HEK293 (cell line): ENCODE data around the gene CCBE1.
A peak's percentile ranks its signal among the peaks of the same experiment; 100 is the strongest.

ENCODE experiments used
- CTCF ChIA-PET: fragments of 350-600 bp; formaldehyde crosslinking; extraction: SDS; loops from one replicate; lab custom pipeline; 2021; ENCODE audit warnings: antibody characterized with exemption; lab: Yijun Ruan, JAX
- POLR2A ChIA-PET: fragments of 300-600 bp; formaldehyde crosslinking; extraction: SDS; loops from one replicate; lab custom pipeline; 2020; ENCODE audit warnings: antibody characterized with exemption, inconsistent platforms; lab: Yijun Ruan, JAX
- H3K27ac ChIP-seq: fragments of 200-500 bp; sonication (Bioruptor generic); 2 replicates; pipeline ENCODE4 v1.5.1; 2014; ENCODE audit warnings: low read depth, low read length, control low read depth, inconsistent platforms; ENCODE audit errors: extremely low read depth
- H3K36me3 ChIP-seq, 2 experiments: fragments of 200-500 bp in 1 of 2; sonication (Bioruptor generic) in 1 of 2; 1 replicate in 1 of 2; 2 replicates in 1 of 2; pipeline ENCODE4 v1.5.1; 2014 to 2017; ENCODE audit warnings: inconsistent platforms in 2 of 2, low read length in 2 of 2; ENCODE audit not compliant: control insufficient read depth in 2 of 2, insufficient read depth in 1 of 2
- H3K4me1 ChIP-seq: fragments of 200-500 bp; sonication (Bioruptor generic); 2 replicates; pipeline ENCODE4 v1.5.1; 2014; ENCODE audit warnings: mild to moderate bottlenecking, low read length, inconsistent platforms; ENCODE audit not compliant: control insufficient read depth, insufficient read depth
- H3K4me3 ChIP-seq: 2 replicates; pipeline ENCODE4 v1.5.1; 2011; ENCODE audit warnings: low read depth, mild to moderate bottlenecking, control low read depth, low read length, moderate library complexity
- H3K9me3 ChIP-seq: fragments of 200-500 bp; sonication (Bioruptor generic); 2 replicates; pipeline ENCODE4 v1.5.1; 2014; ENCODE audit warnings: low read depth, low read length, inconsistent platforms; ENCODE audit not compliant: control insufficient read depth, insufficient read depth
- BCL6B ChIP-seq: fragments of 450-650 bp; formaldehyde crosslinking; IDR thresholded peaks from 2 replicates; pipeline ENCODE4 v1.5.1; 2017; ENCODE audit warnings: missing biosample characterization, missing genetic modification characterization
- MZF1 ChIP-seq: fragments of 450-650 bp; formaldehyde crosslinking; IDR thresholded peaks from 2 replicates; pipeline ENCODE4 v1.5.1; 2017; ENCODE audit warnings: missing biosample characterization, missing genetic modification characterization, borderline replicate concordance
- REST ChIP-seq: fragments of 450-650 bp; formaldehyde crosslinking; IDR thresholded peaks from 2 replicates; pipeline ENCODE4 v1.5.1; 2016; ENCODE audit warnings: missing biosample characterization, missing genetic modification characterization
- ZNF16 ChIP-seq: fragments of 450-650 bp; formaldehyde crosslinking; IDR thresholded peaks from 2 replicates; pipeline ENCODE4 v1.5.1; 2016; ENCODE audit warnings: low read depth, missing biosample characterization, missing genetic modification characterization
- ZNF350 ChIP-seq: fragments of 450-650 bp; formaldehyde crosslinking; IDR thresholded peaks from 2 replicates; pipeline ENCODE4 v1.5.0; 2017; ENCODE audit warnings: missing biosample characterization, mild to moderate bottlenecking, missing genetic modification characterization
- TF ChIP-seq, protein P1 (sequence below): fragments of 450-650 bp; formaldehyde crosslinking; IDR thresholded peaks from 2 replicates; pipeline ENCODE4 v1.5.1; 2016; ENCODE audit warnings: missing biosample characterization, missing genetic modification characterization
- TF ChIP-seq, protein P2 (sequence below): fragments of 450-650 bp; formaldehyde crosslinking; IDR thresholded peaks from 2 replicates; pipeline ENCODE4 v1.5.1; 2016; ENCODE audit warnings: missing biosample characterization, missing genetic modification characterization

The CCBE1 gene

DNA sequence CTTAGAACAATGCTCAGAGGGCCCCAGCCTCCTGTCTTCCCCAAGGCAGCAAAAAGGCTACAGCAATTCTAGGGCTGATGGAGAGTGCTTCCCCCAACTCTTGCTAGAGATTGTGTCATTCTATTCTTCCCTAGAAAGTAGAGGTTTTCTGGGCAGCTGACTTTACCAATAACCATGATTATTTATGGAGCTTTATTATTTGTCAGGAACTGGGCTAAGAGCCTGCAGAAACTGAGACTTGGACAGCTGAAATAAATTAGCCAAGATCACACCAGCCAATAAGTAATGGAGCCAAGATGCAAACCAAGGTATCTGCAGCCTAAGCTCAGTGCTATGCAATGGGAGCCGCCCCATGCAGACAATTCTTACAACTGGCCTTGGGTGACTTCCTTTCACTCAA lies 84.8 kb downstream of the CCBE1 start (continued):
- TF ChIP-seq, protein P1, sequence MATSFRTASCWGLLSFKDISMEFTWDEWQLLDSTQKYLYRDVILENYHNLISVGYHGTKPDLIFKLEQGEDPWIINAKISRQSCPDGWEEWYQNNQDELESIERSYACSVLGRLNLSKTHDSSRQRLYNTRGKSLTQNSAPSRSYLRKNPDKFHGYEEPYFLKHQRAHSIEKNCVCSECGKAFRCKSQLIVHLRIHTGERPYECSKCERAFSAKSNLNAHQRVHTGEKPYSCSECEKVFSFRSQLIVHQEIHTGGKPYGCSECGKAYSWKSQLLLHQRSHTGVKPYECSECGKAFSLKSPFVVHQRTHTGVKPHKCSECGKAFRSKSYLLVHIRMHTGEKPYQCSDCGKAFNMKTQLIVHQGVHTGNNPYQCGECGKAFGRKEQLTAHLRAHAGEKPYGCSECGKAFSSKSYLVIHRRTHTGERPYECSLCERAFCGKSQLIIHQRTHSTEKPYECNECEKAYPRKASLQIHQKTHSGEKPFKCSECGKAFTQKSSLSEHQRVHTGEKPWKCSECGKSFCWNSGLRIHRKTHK (tag by site-specific recombination), result no peak
- TF ChIP-seq BCL6B, result 0 out of 2 replicates have a peak, but pooled peaks have one; percentile 35
- TF ChIP-seq ZNF16 (tag by site-specific recombination), result no peak
- TF ChIP-seq, all 188 proteins: peak for 2

DNA sequence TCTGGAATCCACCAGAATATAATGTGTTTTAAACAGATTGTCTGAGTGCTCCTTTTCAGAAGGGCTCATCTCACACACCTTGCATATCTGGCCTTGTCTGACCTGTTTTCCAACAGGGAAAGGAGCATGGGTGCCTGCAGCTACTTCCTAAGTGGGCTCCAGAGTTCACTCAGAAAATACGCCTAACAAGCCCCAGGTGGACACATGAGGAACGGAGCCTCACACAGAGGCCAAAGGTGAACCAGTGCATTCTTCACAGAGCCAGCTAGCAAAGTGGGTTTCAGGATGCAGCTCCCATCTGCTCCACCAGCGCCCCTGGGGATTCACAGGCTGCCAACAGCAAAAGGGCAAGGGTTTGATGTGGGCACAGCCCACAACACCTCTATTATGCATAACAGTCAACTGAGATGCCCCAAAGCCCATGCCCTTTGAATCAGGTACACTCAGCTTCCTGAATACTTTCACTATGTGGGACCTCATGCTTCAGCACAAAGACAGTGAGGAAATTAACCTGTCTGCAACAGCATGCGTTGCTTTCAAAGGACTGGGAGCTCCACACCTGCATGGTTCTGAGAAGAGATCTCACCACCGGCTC lies 86.6 kb downstream of the CCBE1 start:
- Histone ChIP-seq H3K9me3 (no peaks in the 10 kb centered on the region), H3K4me3 (no peak overlapping the region), H3K4me1 (peaks cover 17% of the 10 kb centered on the region), H3K36me3 (no peaks in the 10 kb centered on the region; a peak in 1 of 3 replicates), H3K27ac (no peak overlapping the region)
- ChIA-PET CTCF (interaction anchor here (1.3 kb wide), 1 partner anchor 14 kb away, joined by 3 read pairs; no protein-coding TSS in a partner anchor), POLR2A (no interaction called here)
- TF ChIP-seq MZF1 (no peak), ZNF350 (tag by site-specific recombination) (no peak), REST (tag by site-specific recombination) (no peak)

DNA sequence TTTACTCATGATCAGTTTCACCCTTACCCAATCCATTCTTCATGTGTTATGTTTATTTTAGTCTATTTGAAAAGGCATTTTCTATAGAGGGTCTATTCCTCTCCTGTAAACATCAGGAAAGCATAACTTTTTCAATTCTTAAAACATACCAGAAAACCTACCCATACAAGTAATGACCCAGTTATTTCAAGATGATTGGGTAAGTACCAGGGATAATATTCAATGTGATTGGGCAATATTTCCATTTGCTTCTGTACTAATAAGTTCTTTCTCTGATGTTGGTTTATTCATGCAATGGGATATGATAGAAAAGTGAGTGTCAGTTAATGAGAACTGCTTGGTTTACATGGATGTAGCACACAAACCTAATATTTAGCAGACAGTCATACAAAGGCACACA lies 87.6 kb downstream of the CCBE1 start:
- CTCF ChIA-PET, result interaction anchor here (1.0 to 1.3 kb wide), 2 partner anchors 13 to 40 kb away, joined by 3 read pairs; no protein-coding TSS in a partner anchor
- Histone ChIP-seq H3K36me3 (no peaks in the 10 kb centered on the region; a peak in 1 of 3 replicates), H3K27ac (no peak overlapping the region), H3K4me1 (peaks cover 22% of the 10 kb centered on the region), H3K9me3 (no peaks in the 10 kb centered on the region), H3K4me3 (no peak overlapping the region)
- POLR2A ChIA-PET, result no interaction called here
- TF ChIP-seq, protein P2, sequence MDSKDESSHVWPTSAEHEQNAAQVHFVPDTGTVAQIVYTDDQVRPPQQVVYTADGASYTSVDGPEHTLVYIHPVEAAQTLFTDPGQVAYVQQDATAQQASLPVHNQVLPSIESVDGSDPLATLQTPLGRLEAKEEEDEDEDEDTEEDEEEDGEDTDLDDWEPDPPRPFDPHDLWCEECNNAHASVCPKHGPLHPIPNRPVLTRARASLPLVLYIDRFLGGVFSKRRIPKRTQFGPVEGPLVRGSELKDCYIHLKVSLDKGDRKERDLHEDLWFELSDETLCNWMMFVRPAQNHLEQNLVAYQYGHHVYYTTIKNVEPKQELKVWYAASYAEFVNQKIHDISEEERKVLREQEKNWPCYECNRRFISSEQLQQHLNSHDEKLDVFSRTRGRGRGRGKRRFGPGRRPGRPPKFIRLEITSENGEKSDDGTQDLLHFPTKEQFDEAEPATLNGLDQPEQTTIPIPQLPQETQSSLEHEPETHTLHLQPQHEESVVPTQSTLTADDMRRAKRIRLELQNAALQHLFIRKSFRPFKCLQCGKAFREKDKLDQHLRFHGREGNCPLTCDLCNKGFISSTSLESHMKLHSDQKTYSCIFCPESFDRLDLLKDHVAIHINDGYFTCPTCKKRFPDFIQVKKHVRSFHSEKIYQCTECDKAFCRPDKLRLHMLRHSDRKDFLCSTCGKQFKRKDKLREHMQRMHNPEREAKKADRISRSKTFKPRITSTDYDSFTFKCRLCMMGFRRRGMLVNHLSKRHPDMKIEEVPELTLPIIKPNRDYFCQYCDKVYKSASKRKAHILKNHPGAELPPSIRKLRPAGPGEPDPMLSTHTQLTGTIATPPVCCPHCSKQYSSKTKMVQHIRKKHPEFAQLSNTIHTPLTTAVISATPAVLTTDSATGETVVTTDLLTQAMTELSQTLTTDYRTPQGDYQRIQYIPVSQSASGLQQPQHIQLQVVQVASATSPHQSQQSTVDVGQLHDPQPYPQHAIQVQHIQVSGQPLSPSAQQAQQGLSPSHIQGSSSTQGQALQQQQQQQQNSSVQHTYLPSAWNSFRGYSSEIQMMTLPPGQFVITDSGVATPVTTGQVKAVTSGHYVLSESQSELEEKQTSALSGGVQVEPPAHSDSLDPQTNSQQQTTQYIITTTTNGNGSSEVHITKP, result no peak

- H3K36me3 ChIP-seq, result no peaks in the 10 kb centered on the region
- peak overlapping the region; percentile 73; the same call in 1 of the 2 replicates for H3K27ac ChIP-seq
- TF ChIP-seq, protein P2, result no peak
- TF ChIP-seq, all 188 proteins: peak for 0
- ChIA-PET POLR2A (interaction anchor here (0.7 kb wide), 1 partner anchor 95 kb away, joined by 5 read pairs; no protein-coding TSS in a partner anchor), CTCF (interaction anchor here (0.7 to 3.2 kb wide), 8 partner anchors 21 to 900 kb away, joined by 3 to 10 read pairs (median 4); partner anchors contain the start of gene CCBE1)
- Histone ChIP-seq H3K4me1 (peaks cover 22% of the 10 kb centered on the region), H3K9me3 (no peaks in the 10 kb centered on the region), H3K4me3 (no peak overlapping the region)
Measured at GRCh38 chr18:59607471-59607870, 89.8 kb downstream of the CCBE1 start.
